Uterus (tissue), 4 donors: ENCODE results near the gene CIZ1. TPM values are rescaled to one million over a fixed set of nuclear protein-coding genes. Genes with fewer than 3 reads are reported as not detected.

Experiments used
- DNase-seq, 2 donors: peaks; one replicate each; pipeline ENCODE4 v3.0.0-alpha.2; 2019 to 2020
- H3K27ac ChIP-seq, 2 donors: fragments of 200-600 bp; sonication (generic); 1 replicate in 1 of 2; 2 replicates in 1 of 2; pipeline ENCODE4 v1.5.1; 2016 to 2018
- H3K27me3 ChIP-seq, 2 donors: fragments of 200-600 bp; sonication (generic); one replicate each; pipeline ENCODE4 v1.5.1; 2018 to 2019; ENCODE audit warnings: control low read depth in 1 of 2
- H3K36me3 ChIP-seq, 2 donors: fragments of 200-600 bp; sonication (generic); one replicate each; pipeline ENCODE4 v1.5.1; 2019; ENCODE audit warnings: control low read depth in 1 of 2
- H3K4me1 ChIP-seq, 2 donors: fragments of 200-600 bp; sonication (generic); one replicate each; pipeline ENCODE4 v1.5.1; 2018 to 2019; ENCODE audit warnings: control low read depth in 1 of 2
- H3K4me3 ChIP-seq, 2 donors: fragments of 200-600 bp; sonication (generic); 1 replicate in 1 of 2; 2 replicates in 1 of 2; pipeline ENCODE4 v1.5.1; 2018 to 2019; ENCODE audit warnings: mild to moderate bottlenecking in 1 of 2
- H3K9me3 ChIP-seq, 2 donors: fragments of 200-600 bp; sonication (generic); one replicate each; pipeline ENCODE4 v1.5.1; 2019; ENCODE audit warnings: control low read depth in 1 of 2
- CTCF ChIP-seq, 4 experiments: fragments of 200-600 bp in 2 of 4; fragments of 450-650 bp in 2 of 4; sonication (generic) in 2 of 4; IDR thresholded peaks; one replicate each; pipeline ENCODE4 v1.5.1; 2016 to 2019; ENCODE audit warnings: antibody characterized with exemption in 4 of 4, mild to moderate bottlenecking in 2 of 4, moderate library complexity in 1 of 4
- POLR2A ChIP-seq, 2 donors: fragments of 450-650 bp; IDR thresholded peaks; one replicate each; pipeline ENCODE4 v1.6.1; 2016; ENCODE audit warnings: antibody characterized with exemption in 2 of 2, mild to moderate bottlenecking in 1 of 2, moderate library complexity in 1 of 2
- intact Hi-C: fragments of 100-400 bp; cut with DNase I; formaldehyde crosslinking; loops from one replicate; pipeline ENCODE4 v1.15.1; 2023; ENCODE audit warnings: low total_unique reads
- total RNA-seq, 4 donors: library from RNA; depleted of rRNA in 3 of 4; stranded (reverse); fragments of >200 nt in 3 of 4; gene quantifications; one replicate each; pipeline versions ENCODE4 v1.1.0 to v1.2.4, GENCODE V29; 2014 to 2023
- donor health status: DM: yes; HTN: yes; CAD: no.

Gene CIZ1
- total RNA-seq, 4 donors from 2014 or later: 31.3 to 151 (median 52.6) TPM

- Histone ChIP-seq H3K4me1 (no peaks in the 10 kb centered on the region), H3K9me3 (no peaks in the 10 kb centered on the region), H3K36me3 (no peaks in the 10 kb centered on the region), H3K27ac (no peak overlapping the region), H3K27me3 (no peaks in the 10 kb centered on the region), H3K4me3 (no peak overlapping the region)
- intact Hi-C loops: no loop called here
- TF ChIP-seq CTCF (IDR thresholded peaks at IDR 0.05): no peak
- no peak for DNase-seq
Measured at GRCh38 chr9:128178806-128179431, 12.5 kb downstream of the CIZ1 start.

GRCh38 chr9:128175726-128176125, 15.6 kb downstream of the CIZ1 start:
- H3K9me3 ChIP-seq: no peaks in the 10 kb centered on the region
- H3K27ac ChIP-seq: no peak overlapping the region
- H3K4me3 ChIP-seq: no peak overlapping the region
- no peaks in the 10 kb centered on the region for H3K4me1 ChIP-seq
- intact Hi-C loops: no loop called here
- no peaks in the 10 kb centered on the region for H3K36me3 ChIP-seq
- H3K27me3 ChIP-seq: no peaks in the 10 kb centered on the region
- no peak for DNase-seq
- no peak for TF ChIP-seq CTCF (IDR thresholded peaks at IDR 0.05)

- H3K9me3 ChIP-seq: no peaks in the 10 kb centered on the region
- H3K36me3 ChIP-seq: no peaks in the 10 kb centered on the region
- H3K4me1 ChIP-seq: no peaks in the 10 kb centered on the region
- no peak for TF ChIP-seq CTCF (IDR thresholded peaks at IDR 0.05)
- no peak for TF ChIP-seq POLR2A (IDR thresholded peaks at IDR 0.05)
- no peak for DNase-seq
- H3K27me3 ChIP-seq: no peaks in the 10 kb centered on the region
- no peak overlapping the region for H3K4me3 ChIP-seq
- H3K27ac ChIP-seq: no peak overlapping the region
- intact Hi-C loops: no loop called here
Measured at GRCh38 chr9:128175102-128175563, 16.2 kb downstream of the CIZ1 start.

GRCh38 chr9:128174062-128174461, 17.3 kb downstream of the CIZ1 start:
- TF ChIP-seq POLR2A (IDR thresholded peaks at IDR 0.05) (no peak), CTCF (IDR thresholded peaks at IDR 0.05) (no peak)
- no peak for DNase-seq
- Histone ChIP-seq H3K27ac (no peak overlapping the region), H3K4me3 (no peak overlapping the region), H3K36me3 (no peaks in the 10 kb centered on the region), H3K9me3 (no peaks in the 10 kb centered on the region), H3K27me3 (no peaks in the 10 kb centered on the region), H3K4me1 (no peaks in the 10 kb centered on the region)
- intact Hi-C loops: no loop called here

DNA sequence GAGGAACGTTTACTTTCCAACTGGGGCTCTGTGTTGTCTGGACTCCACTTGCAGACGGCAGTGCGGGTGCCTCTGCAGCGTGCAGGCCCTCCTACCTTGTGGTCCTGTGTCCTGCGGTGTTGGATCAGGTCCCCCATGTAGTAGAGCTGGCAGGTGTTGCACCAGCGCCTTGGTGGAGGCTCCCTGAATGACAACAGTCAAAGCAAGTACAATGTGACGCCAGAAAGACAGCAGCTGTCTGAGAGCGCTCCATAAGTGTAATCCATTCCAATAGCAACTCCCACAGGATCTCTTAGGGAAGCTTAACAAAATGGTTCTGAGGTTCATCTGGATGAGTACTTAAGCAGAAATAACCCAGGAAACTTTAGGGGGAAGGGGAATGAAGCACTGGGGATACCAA, 21.4 kb downstream of the CIZ1 start:
- TF ChIP-seq POLR2A (IDR thresholded peaks at IDR 0.05) (no peak), CTCF (IDR thresholded peaks at IDR 0.05) (no peak)
- Histone ChIP-seq H3K27me3 (no peaks in the 10 kb centered on the region), H3K4me3 (no peak overlapping the region), H3K36me3 (no peaks in the 10 kb centered on the region), H3K4me1 (no peaks in the 10 kb centered on the region), H3K27ac (no peak overlapping the region), H3K9me3 (no peaks in the 10 kb centered on the region)
- no peak for DNase-seq
- intact Hi-C loops: no loop called here
